Upper lobe of left lung (tissue), 6 donors: ENCODE measurements around the gene BTBD2. TPM values are rescaled to one million over a fixed set of nuclear protein-coding genes. Genes with fewer than 3 reads are reported as not detected.

Source experiments
- ATAC-seq, 2 donors: fragments of 200-7000 bp; cut with Tn5 transposase; one replicate each; pipeline ENCODE4 v1.9.1; 2022; ENCODE audit warnings: mild to moderate bottlenecking in 2 of 2, moderate library complexity in 2 of 2; ENCODE audit not compliant: low FRiP score in 2 of 2
- DNase-seq, 2 donors: peaks; one replicate each; pipeline ENCODE4 v3.0.0-alpha.2; 2019 to 2020
- H3K27ac ChIP-seq, 4 donors: fragments of 200-600 bp; sonication (generic); one replicate each; pipeline ENCODE4 v1.5.1; 2016 to 2019
- H3K27me3 ChIP-seq, 4 donors: fragments of 200-600 bp; sonication (generic); one replicate each; pipeline ENCODE4 v1.5.1; 2017 to 2019
- H3K36me3 ChIP-seq, 4 donors: fragments of 200-600 bp; sonication (generic); one replicate each; pipeline ENCODE4 v1.5.1; 2016 to 2019
- H3K4me1 ChIP-seq, 4 donors: fragments of 200-600 bp; sonication (generic); one replicate each; pipeline ENCODE4 v1.5.1; 2018 to 2019
- H3K4me3 ChIP-seq, 4 donors: fragments of 200-600 bp; sonication (generic); one replicate each; pipeline ENCODE4 v1.5.1; 2017 to 2019; ENCODE audit warnings: mild to moderate bottlenecking in 2 of 4, moderate library complexity in 1 of 4
- H3K9me3 ChIP-seq, 4 donors: fragments of 200-600 bp; sonication (generic); one replicate each; pipeline ENCODE4 v1.5.1; 2018 to 2019
- CTCF ChIP-seq, 6 experiments: fragments of 450-650 bp in 4 of 6; fragments of 200-600 bp in 2 of 6; sonication (generic) in 2 of 6; IDR thresholded peaks; one replicate each; pipeline ENCODE4 v1.5.1; 2016 to 2019; ENCODE audit warnings: antibody characterized with exemption in 6 of 6
- EP300 ChIP-seq, 4 donors: sonication (generic); formaldehyde crosslinking; IDR thresholded peaks; one replicate each; pipeline ENCODE4 v1.5.1; 2017; ENCODE audit warnings: antibody characterized with exemption in 4 of 4, control low read depth in 2 of 4
- POLR2A ChIP-seq, 4 donors: fragments of 450-650 bp; IDR thresholded peaks; one replicate each; pipeline ENCODE4 v1.5.1; 2016 to 2017; ENCODE audit warnings: antibody characterized with exemption in 4 of 4, mild to moderate bottlenecking in 2 of 4
- POLR2AphosphoS5 ChIP-seq, 2 donors: sonication (generic); formaldehyde crosslinking; IDR thresholded peaks; one replicate each; pipeline ENCODE4 v1.5.1; 2017; ENCODE audit warnings: antibody characterized with exemption in 2 of 2
- WGBS, 2 donors: methylation state at CpG; one replicate each; pipeline ENCODE4 v1.1.5; 2017 to 2018; 5-methylcytosine and 5-hydroxymethylcytosine counted together
- total RNA-seq, 6 donors: library from RNA; depleted of rRNA in 4 of 6; stranded (reverse); fragments of >200 nt in 4 of 6; gene quantifications; one replicate each; pipeline versions ENCODE4 v1.1.0 to v1.2.1, GENCODE V29; 2016 to 2021
- donor health status: DM: no; HTN: no; CAD: no; lungs with moderate emphysema.
- donor health status: DM: no; HTN: yes; CAD: no; lungs with severe emphysema.

Gene BTBD2
- total RNA-seq, 6 donors from 2014 or later: 49.0 to 87.3 (median 69.8) TPM

GRCh38 chr19:2044709-2045500 lies 29.4 kb upstream of the BTBD2 start:
- WGBS, 2 donors: 78 to 84% methylated on average over 10 to 15 of the region's 18 CpGs
- no peaks in the 10 kb centered on the region for H3K27me3 ChIP-seq
- no peaks in the 10 kb centered on the region for H3K9me3 ChIP-seq
- DNase-seq (peak in 1 of 2 donors; percentile 69), ATAC-seq (no peak)
- no peak overlapping the region for H3K4me3 ChIP-seq
- H3K4me1 ChIP-seq: peaks cover 86 to 92% (median 89%) of the 10 kb centered on the region in 4 donors
- TF ChIP-seq POLR2A (IDR thresholded peaks at IDR 0.05) (no peak), CTCF (IDR thresholded peaks at IDR 0.05) (no peak), EP300 (IDR thresholded peaks at IDR 0.05) (no peak), POLR2AphosphoS5 (IDR thresholded peaks at IDR 0.05) (no peak)
- H3K27ac ChIP-seq: peak overlapping the region; percentile 54 to 100 (median 85)
- H3K36me3 ChIP-seq: peaks cover 30 to 91% (median 65%) of the 10 kb centered on the region in 4 donors

- DNase-seq (peak; percentile 27 to 60), ATAC-seq (no peak)
- no peaks in the 10 kb centered on the region for H3K9me3 ChIP-seq
- WGBS, 2 donors: 71 to 83% methylated on average over 5 to 6 of the region's 11 CpGs
- peaks cover 81 to 86% (median 84%) of the 10 kb centered on the region in 4 donors for H3K4me1 ChIP-seq
- TF ChIP-seq POLR2A (IDR thresholded peaks at IDR 0.05): no peak
- TF ChIP-seq EP300 (IDR thresholded peaks at IDR 0.05): no peak
- TF ChIP-seq POLR2AphosphoS5 (IDR thresholded peaks at IDR 0.05): no peak
- TF ChIP-seq CTCF (IDR thresholded peaks at IDR 0.05): peak in 1 of 6 experiments; percentile 8
- no peak overlapping the region for H3K4me3 ChIP-seq
- peaks cover 38 to 93% (median 72%) of the 10 kb centered on the region in 4 donors for H3K36me3 ChIP-seq
- H3K27me3 ChIP-seq: no peaks in the 10 kb centered on the region
- peak overlapping the region; percentile 54 to 100 (median 85) for H3K27ac ChIP-seq
These were observed 28.6 kb upstream of the BTBD2 start for GRCh38 chr19:2043961-2044708.

- WGBS, 2 donors: 60 to 85% methylated on average over 1 to 6 of the region's 9 CpGs
- no peak for TF ChIP-seq EP300 (IDR thresholded peaks at IDR 0.05)
- no peak for TF ChIP-seq CTCF (IDR thresholded peaks at IDR 0.05)
- no peak for TF ChIP-seq POLR2A (IDR thresholded peaks at IDR 0.05)
- TF ChIP-seq POLR2AphosphoS5 (IDR thresholded peaks at IDR 0.05): no peak
- H3K27ac ChIP-seq: peak overlapping the region; percentile 83 to 100 (median 93)
- peak; percentile 46 to 60 for DNase-seq
- peaks cover 47 to 93% (median 74%) of the 10 kb centered on the region in 4 donors for H3K36me3 ChIP-seq
- H3K9me3 ChIP-seq: no peaks in the 10 kb centered on the region
- H3K4me3 ChIP-seq: peak overlapping the region in 1 of 4 donors; percentile 39
- H3K27me3 ChIP-seq: no peaks in the 10 kb centered on the region
- no peak for ATAC-seq
- H3K4me1 ChIP-seq: peaks cover 73 to 81% (median 75%) of the 10 kb centered on the region in 4 donors
These were observed 27.7 kb upstream of the BTBD2 start for GRCh38 chr19:2043251-2043641.

- 25 to 72% methylated on average over 5 to 29 of the region's 29 CpGs for WGBS, 2 donors
- Histone ChIP-seq H3K27me3 (no peaks in the 10 kb centered on the region), H3K4me3 (peak overlapping the region in 3 of 4 donors; percentile 12 to 39 (median 31)), H3K27ac (peak overlapping the region; percentile 83 to 100 (median 93)), H3K9me3 (no peaks in the 10 kb centered on the region), H3K4me1 (peaks cover 67 to 81% (median 70%) of the 10 kb centered on the region in 4 donors), H3K36me3 (peaks cover 49 to 94% (median 78%) of the 10 kb centered on the region in 4 donors)
- ATAC-seq (peak; percentile 1 to 3), DNase-seq (peak; percentile 67 to 84)
- TF ChIP-seq CTCF (IDR thresholded peaks at IDR 0.05) (no peak), POLR2AphosphoS5 (IDR thresholded peaks at IDR 0.05) (no peak), POLR2A (IDR thresholded peaks at IDR 0.05) (no peak)
These were observed 27.2 kb upstream of the BTBD2 start for GRCh38 chr19:2042485-2043250.
